D341Med (cell line): ENCODE measurements around the gene LRRC36.

Experiments
- DNase-seq: peaks from one replicate; pipeline ENCODE4 v3.0.0; 2012; ENCODE audit warnings: low spot score

LRRC36 gene

DNA sequence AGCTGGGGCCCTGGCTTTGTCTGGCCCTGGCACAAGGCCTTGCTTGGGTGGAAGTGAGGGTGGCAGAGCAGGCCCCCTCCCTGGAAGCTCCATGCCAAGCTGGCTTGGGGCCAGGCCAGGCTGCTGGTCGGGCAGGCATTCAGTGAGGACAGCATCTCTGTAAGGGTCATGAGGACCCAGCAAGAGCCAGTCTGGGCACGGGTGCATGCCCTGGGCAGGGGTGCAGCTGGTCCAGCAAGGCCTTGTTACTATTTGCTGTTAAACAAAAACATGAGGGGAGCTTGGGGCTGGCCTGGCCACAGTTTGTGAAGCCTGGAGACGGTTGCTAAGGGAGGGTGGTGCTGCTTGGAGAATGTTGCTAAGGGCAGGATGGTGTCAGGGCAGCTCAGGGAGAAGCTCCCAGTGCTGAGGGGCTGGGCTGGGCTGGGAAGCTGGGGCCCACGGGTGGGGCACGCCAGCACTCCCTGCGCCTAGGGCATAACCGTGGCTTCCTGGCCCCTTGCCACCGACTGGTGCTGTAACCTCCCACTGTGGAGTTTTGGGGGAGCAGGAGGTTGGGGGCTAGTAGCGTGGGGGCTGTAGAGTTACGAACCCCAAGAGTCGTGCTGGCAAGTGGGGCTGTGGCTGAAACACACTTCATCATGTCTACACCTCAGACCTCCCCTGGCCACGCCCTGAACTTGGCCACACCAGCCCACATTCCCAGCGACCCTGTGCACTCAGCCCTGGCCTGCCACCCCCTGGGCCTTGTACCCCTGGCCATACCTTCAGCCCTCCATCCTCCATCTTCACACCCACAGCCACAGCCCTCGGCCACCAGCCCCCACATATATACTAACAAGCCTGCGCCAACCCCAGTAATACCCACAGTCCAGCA is 65.0 kb downstream of the LRRC36 start:
- no peak for DNase-seq

- no peak for DNase-seq
These were observed 65.9 kb downstream of the LRRC36 start for GRCh38 chr16:67392301-67393059.

- DNase-seq: peak; percentile 91
These were observed 66.6 kb downstream of the LRRC36 start, which contains the start of gene TPPP3 for GRCh38 chr16:67393111-67393787. TPPP3 (minus strand) TSS chr16:67393498; CDS start chr16:67391111, 2,387 bp downstream.

- no peak for DNase-seq
These were observed 67.2 kb downstream of the LRRC36 start for GRCh38 chr16:67393788-67394154.

- DNase-seq: peak; percentile 19
These were observed 67.8 kb downstream of the LRRC36 start for GRCh38 chr16:67394155-67395104.

GRCh38 chr16:67395105-67395457 is 68.5 kb downstream of the LRRC36 start:
- DNase-seq: peak; percentile 16

DNA sequence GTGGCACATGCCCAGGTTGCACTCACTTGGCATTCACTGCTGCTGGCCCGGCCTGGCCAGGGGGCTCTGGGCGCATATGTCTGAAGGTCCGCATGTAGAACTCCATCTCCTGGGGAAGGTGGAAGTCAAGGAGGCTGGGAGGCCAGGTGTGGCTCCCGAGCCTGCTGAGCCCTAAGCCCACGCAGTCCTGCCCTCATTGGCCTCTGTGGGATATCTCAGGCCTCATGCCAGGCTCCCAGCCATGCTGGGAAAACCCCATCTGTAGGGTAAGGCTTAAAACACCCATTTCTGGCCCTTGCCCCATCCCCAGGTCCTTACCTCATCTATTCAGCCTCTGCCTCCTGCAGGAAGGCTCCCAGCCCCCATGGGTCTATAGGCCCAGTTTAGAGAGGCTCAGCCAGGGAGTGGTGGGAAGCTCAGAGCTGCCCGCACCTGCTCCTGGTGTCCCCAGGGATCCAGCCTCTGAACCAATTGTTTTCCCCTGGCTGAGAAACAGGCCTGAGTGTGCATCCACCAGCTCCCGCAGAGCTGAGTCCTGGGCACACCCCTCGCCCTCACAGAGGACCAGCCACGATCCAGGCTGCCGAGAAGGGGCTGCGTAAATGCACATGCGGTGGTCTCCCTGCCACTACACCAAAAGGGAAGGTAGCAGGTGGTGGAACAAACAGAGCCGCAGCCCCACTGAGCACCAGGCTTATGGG is 69.0 kb downstream of the LRRC36 start:
- DNase-seq: peak; percentile 80

DNA sequence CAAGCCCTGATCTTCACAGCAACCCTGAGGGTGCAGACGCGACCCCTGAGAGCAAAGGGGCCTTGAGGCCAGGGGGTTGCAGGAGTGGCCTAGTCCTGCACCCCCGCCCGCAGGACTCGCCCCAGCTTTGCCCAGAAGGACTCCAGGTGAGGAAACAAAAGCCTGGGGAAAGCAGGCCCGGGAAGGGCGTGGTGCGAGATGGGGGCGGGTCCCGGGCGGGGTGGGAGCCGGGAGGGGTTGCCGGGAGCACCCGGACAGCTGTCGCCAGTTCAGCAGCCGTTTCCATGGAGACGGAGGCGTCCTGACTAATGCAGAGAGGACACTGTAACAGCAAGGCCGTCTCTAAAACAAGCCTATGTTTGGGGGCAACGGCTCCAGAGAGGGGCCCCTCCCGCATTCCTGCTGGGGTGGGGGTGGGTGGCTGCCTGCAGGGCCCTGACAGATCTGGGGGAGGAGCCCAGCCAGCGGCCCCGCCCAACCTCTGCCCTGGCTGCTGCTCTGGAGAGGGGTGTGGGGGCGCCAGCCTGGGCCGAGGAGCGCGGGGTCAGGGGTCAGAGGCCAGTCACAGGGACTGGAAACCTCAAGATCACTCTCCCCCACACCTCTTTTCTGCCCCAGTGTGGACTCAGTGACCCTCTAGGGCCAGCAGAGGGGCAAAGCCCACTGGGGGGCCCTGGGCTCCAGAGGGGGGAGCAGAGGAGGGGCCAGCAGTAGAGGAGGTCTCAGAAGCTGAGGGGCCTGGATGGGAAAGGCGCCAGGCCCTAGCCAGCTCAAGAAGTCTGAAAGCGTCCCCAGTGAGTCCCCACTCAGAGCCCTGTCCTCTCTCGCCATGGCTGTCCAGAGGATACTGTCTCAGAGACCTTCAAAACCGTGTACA is 69.8 kb downstream of the LRRC36 start:
- peak; percentile 90 for DNase-seq

DNA sequence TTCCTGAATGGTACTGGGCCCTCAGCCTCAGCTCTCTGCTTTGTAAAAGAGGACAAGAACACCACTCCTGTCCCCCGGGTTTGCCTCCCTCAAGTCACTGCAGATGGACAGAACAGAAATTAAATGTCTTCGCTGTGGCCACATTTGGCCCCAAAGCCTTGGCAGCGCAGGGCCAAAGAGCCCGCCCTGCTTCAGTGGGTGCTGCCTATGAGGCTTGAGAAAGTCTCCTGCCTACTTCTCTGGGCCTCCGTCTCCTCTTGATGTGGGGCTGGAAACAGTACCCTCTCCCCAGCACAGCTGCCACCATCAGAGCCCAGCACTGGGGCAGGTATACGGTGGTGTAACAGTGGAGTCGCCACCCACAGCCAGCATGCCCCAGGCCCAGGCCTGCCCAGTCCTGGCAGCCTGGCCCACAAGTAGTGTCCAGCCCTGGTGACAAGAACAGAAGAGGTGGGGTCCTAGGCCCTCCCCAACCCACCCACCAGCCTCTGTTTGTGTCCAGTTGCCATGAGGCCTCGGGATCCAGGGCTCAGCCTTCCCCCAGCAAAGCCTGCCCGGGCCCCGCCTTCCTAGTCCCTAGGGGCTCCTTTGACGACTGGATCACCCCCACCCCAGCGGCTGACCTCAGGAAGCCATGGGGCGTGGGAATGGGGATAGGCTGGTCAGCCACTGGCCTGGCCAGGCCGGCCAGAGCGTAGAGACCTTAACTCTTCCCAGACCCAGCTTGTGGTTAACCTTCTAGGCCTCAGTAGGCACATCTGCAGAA is 70.6 kb downstream of the LRRC36 start:
- peak; percentile 22 for DNase-seq

GRCh38 chr16:67397812-67398545 is 71.4 kb downstream of the LRRC36 start:
- DNase-seq: no peak

DNA sequence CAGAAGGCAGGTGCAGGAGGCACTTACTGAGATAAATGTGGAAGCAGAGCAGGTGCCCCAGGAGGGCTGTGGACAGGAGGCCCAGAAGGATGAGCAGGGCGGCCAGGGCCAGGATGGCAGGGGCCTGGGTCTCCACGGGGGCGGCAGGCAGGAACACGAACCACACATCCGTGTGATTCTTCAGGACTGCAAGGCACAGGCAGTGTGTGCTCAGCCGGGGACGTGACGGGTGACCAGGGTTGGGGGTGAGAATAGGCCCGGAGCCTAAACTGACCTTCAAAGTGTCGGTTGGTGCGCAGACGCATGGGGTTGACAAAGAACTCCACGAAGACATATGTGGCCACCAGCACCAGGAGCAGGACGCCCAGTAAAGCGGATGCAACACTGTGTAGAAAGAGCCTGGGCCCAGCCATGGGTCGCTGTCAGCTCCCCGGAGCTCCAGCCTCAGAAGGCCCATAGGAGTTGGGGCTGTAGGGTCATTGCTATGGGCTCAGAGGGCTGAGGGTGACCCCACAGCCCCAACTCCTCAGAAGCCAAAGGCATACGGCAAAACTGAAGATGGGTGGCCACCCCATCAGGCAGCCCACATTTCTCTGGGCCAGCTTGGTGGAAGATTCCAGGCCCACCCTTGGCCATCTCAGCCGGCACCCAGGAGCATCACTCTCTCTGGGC is 72.1 kb downstream of the LRRC36 start:
- DNase-seq: no peak

GRCh38 chr16:67399218-67399733 is 72.7 kb downstream of the LRRC36 start:
- peak; percentile 86 for DNase-seq

DNA sequence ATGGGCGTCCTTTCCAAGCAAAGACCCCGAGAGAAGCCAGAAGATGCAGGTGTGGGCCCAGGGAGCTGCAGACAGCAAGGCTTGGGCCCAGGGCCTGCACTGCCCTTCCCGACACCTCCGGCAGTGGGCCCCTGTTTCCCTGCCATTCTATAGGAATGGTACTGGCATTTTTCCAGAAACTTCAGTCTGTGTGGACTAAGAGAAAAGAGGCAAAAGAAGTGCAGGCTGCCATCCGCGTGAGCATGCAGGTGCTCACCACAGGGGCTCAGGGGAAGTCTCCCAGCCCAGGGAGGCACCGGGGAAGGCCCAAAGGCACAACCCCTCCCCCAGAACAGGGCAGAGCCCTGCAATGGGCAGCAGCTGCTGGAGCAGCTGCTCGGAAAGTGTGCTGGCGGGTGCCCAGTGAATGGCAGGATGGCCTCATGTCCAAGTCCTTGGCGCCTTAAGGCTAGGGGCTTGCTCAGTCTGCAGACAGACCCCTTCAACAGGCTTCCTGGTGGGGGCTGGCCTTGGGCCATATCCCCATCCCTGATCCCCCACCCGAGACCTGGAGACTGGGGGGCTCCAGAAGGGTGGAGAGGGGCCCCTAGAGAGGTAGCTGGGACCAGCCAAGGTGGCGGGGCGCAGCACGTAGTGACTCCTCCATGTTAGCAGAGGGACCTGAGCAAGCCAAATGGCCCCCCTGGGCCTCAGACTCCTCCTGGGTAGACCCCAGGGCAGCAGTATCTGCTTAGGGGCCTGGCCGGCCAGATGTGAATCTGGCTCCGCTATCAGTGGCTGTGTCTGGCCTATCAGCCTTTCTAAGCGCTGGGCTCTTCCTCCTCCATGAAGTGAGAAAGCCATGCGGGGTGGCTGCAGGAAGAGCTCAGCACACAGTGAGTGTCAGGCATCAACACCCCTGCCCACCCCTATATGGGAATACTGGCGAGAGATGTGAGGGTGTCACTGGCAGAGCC is 73.4 kb downstream of the LRRC36 start:
- DNase-seq: no peak

DNA sequence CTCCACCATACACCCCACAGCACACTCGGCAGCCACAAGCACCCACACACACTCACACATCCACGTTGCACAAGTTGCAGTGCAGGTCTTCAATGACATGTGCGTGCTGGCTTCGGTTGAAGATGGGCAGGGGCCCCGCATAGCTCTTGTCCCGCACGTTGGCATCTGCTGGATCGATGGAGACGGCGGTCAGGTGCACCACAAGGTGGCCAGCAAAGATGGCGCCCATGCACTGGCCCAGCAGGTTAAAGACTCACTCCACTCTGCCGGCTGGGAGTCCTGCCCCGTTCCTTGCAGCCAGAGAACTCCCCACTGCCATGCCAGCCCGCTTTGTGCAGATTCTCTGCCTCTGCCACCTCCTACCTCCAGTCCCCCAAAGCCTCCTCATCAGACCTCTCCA is 74.3 kb downstream of the LRRC36 start:
- no peak for DNase-seq

DNA sequence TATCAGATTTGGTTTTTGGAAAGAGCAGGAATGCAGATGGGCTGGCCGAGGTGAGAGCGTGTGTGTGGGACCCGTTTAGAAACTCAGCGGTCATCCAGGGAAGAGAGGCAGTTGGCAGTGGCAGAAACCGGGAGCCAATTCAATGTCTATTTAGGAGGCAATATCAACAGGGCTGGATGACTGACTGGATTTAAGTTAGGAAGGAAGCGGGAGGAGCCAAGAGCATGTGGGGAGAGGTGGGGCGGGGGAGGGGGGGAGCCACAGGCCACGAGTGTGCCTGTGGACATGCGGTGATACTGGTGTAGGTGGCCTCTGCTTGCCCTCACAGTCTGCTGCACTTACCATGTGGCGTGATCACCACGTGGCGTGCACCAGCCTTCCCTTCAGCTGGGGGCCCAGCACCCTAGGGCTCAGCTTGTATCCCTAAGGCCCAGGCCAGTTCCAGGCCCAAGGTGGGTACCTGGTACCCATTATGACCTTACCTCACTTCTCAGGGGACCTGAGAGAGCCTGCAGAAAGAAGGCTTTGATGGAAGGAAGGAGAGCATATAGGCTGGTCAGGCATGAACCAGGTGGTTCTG is 77.5 kb downstream of the LRRC36 start:
- DNase-seq: no peak

DNA sequence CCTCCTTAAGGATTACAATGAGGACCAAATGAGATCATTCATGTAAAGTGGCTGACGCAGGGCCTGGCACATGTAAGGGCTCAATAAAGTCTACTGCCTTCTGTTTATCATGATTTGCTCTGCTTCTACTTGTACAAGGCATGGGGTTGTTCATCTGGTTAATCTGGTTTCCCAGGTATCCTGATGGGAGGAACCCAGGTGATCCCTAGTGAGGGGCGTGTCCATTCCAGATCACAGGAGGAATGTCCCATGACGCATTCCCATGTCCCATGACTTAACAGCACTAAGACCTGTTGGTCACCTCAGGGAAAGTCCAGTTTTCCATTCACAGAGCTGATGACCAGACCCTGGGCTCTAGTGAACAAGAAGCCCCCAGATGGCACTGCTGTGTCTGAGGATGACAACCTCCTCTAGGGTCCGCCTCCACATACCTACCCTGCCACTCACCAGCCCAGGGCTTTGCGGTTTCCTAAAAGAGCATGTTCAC is 78.2 kb downstream of the LRRC36 start:
- no peak for DNase-seq
